ENCODE measurements around the gene UGCG. TPM values are rescaled to one million over a fixed set of nuclear protein-coding genes. Genes with fewer than 3 reads are reported as not detected.

UGCG gene
- total RNA-seq, 1 donor from 2014 or later = 48.1 TPM

- H3K9ac ChIP-seq = no peak overlapping the region
- no peak overlapping the region for H3K4me2 ChIP-seq
- no peaks in the 10 kb centered on the region for H4K20me1 ChIP-seq (ENCODE audit: low read depth)
- H3F3A ChIP-seq (ENCODE audit: low read depth) = peaks cover 7% of the 10 kb centered on the region
- H3K9me3 ChIP-seq (ENCODE audit: low read depth) = no peaks in the 10 kb centered on the region
- H3K4me1 ChIP-seq = no peaks in the 10 kb centered on the region
- Mint-ChIP-seq H3K9me3 (no peaks in the 10 kb centered on the region), H3K27me3 (ENCODE audit: insufficient read depth, low read depth) (no peaks in the 10 kb centered on the region), H3K4me3 (no peak overlapping the region), H3K27ac (no peak overlapping the region), H3K36me3 (no peaks in the 10 kb centered on the region), H3K4me1 (peaks cover 4% of the 10 kb centered on the region)
- peak; percentile 77 for DNase-seq (ENCODE audit: low spot score)
- no peaks in the 10 kb centered on the region for H3K36me3 ChIP-seq
- H3K27me3 ChIP-seq = no peaks in the 10 kb centered on the region
- no peaks in the 10 kb centered on the region for H3K79me2 ChIP-seq (ENCODE audit: low read depth)
- no peak overlapping the region for H2AFZ ChIP-seq (replicated peaks)
- H3K27ac ChIP-seq = no peak overlapping the region
- TF ChIP-seq EZH2 (IDR thresholded peaks at IDR 0.05) (no peak), CTCF (IDR thresholded peaks at IDR 0.05) (no peak), EZH2phosphoT487 (IDR thresholded peaks at IDR 0.05) (peak; percentile 46)
- no peak overlapping the region for H3K4me3 ChIP-seq
These were observed 73.0 kb downstream of the UGCG start for GRCh38 chr9:111969622-111970021.

GRCh38 chr9:111970827-111971226 is 74.2 kb downstream of the UGCG start:
- Histone ChIP-seq H3K9me3 (ENCODE audit: low read depth) (no peaks in the 10 kb centered on the region), H3K27ac (no peak overlapping the region), H3K4me2 (no peak overlapping the region), H4K20me1 (ENCODE audit: low read depth) (no peaks in the 10 kb centered on the region), H3K4me1 (no peaks in the 10 kb centered on the region), H3K36me3 (no peaks in the 10 kb centered on the region), H3K27me3 (no peaks in the 10 kb centered on the region), H3K79me2 (ENCODE audit: low read depth) (no peaks in the 10 kb centered on the region), H3K9ac (no peak overlapping the region), H3F3A (ENCODE audit: low read depth) (peaks cover 7% of the 10 kb centered on the region), H2AFZ (replicated peaks) (no peak overlapping the region), H3K4me3 (no peak overlapping the region)
- Mint-ChIP-seq H3K36me3 (no peaks in the 10 kb centered on the region), H3K27ac (no peak overlapping the region), H3K27me3 (ENCODE audit: insufficient read depth, low read depth) (no peaks in the 10 kb centered on the region), H3K9me3 (no peaks in the 10 kb centered on the region), H3K4me1 (peaks cover 4% of the 10 kb centered on the region), H3K4me3 (no peak overlapping the region)
- DNase-seq (ENCODE audit: low spot score) = no peak
- no peak for TF ChIP-seq CTCF (IDR thresholded peaks at IDR 0.05)
- TF ChIP-seq EZH2 (IDR thresholded peaks at IDR 0.05) = no peak
- TF ChIP-seq EZH2phosphoT487 (IDR thresholded peaks at IDR 0.05) = no peak

- no peak overlapping the region for H3K4me2 ChIP-seq
- H3F3A ChIP-seq (ENCODE audit: low read depth) = peaks cover 2% of the 10 kb centered on the region
- H3K4me3 Mint-ChIP-seq = no peak overlapping the region
- H3K27ac ChIP-seq = no peak overlapping the region
- no peaks in the 10 kb centered on the region for H3K9me3 Mint-ChIP-seq
- no peaks in the 10 kb centered on the region for H3K79me2 ChIP-seq (ENCODE audit: low read depth)
- no peak overlapping the region for H3K27ac Mint-ChIP-seq
- no peak for TF ChIP-seq EZH2 (IDR thresholded peaks at IDR 0.05)
- TF ChIP-seq EZH2phosphoT487 (IDR thresholded peaks at IDR 0.05) = no peak
- TF ChIP-seq CTCF (IDR thresholded peaks at IDR 0.05) = no peak
- no peaks in the 10 kb centered on the region for H3K4me1 ChIP-seq
- no peaks in the 10 kb centered on the region for H3K9me3 ChIP-seq (ENCODE audit: low read depth)
- no peaks in the 10 kb centered on the region for H4K20me1 ChIP-seq (ENCODE audit: low read depth)
- H3K9ac ChIP-seq = no peak overlapping the region
- no peaks in the 10 kb centered on the region for H3K36me3 ChIP-seq
- no peaks in the 10 kb centered on the region for H3K36me3 Mint-ChIP-seq
- H2AFZ ChIP-seq (replicated peaks) = no peak overlapping the region
- no peak for DNase-seq (ENCODE audit: low spot score)
- H3K27me3 ChIP-seq = no peaks in the 10 kb centered on the region
- H3K4me3 ChIP-seq = no peak overlapping the region
- H3K27me3 Mint-ChIP-seq (ENCODE audit: insufficient read depth, low read depth) = peaks cover 2% of the 10 kb centered on the region
- peaks cover 10% of the 10 kb centered on the region for H3K4me1 Mint-ChIP-seq
These were observed 77.6 kb downstream of the UGCG start for GRCh38 chr9:111974092-111974681.

Data from neural progenitor cell (in vitro differentiated cells).